Measurements from ENCODE around the gene NISCH.

- TF ChIP-seq CTCF (IDR thresholded peaks at IDR 0.05) (no peak), EZH2 (IDR thresholded peaks at IDR 0.05) (no peak), EZH2phosphoT487 (IDR thresholded peaks at IDR 0.05) (no peak)
These were observed 35.6 kb downstream of the NISCH start for GRCh38 chr3:52490939-52491526.
